ENCODE data around the gene CACHD1.

- TF ChIP-seq CTCF (IDR thresholded peaks at IDR 0.05) (no peak), POLR2AphosphoS5 (IDR thresholded peaks at IDR 0.05) (no peak), POLR2A (IDR thresholded peaks at IDR 0.05) (no peak)
These were observed 229.4 kb downstream of the CACHD1 start for GRCh38 chr1:64699327-64699726.
